GM06990 (cell line): ENCODE data around the gene MAP3K7CL.

ENCODE experiments used
- DNase-seq: peaks from one replicate; pipeline ENCODE4 v3.0.0-alpha.2; 2011; ENCODE audit not compliant: insufficient read length; ENCODE audit errors: extremely low read depth
- H3K27me3 ChIP-seq: replicated peaks from 2 replicates; pipeline ENCODE4 v1.6.0; 2011; ENCODE audit warnings: low read length; ENCODE audit not compliant: control insufficient read depth, insufficient read depth
- H3K36me3 ChIP-seq: 2 replicates; pipeline ENCODE4 v1.5.1; 2011; ENCODE audit warnings: low read length; ENCODE audit not compliant: control insufficient read depth, insufficient read depth
- H3K4me3 ChIP-seq: replicated peaks from 2 replicates; pipeline ENCODE4 v1.5.1; 2011; ENCODE audit warnings: low read depth, mild to moderate bottlenecking, control low read depth, low read length
- CTCF ChIP-seq: IDR thresholded peaks from 2 replicates; pipeline ENCODE4 v1.5.1; 2011; ENCODE audit warnings: low read length, control low read depth, mild to moderate bottlenecking, inconsistent platforms; ENCODE audit not compliant: insufficient read depth, poor library complexity, severe bottlenecking

Gene MAP3K7CL

GRCh38 chr21:29178926-29179325, 48.5 kb downstream of the MAP3K7CL start:
- no peaks in the 10 kb centered on the region for H3K27me3 ChIP-seq
- no peak overlapping the region for H3K4me3 ChIP-seq
- DNase-seq: no peak
- H3K36me3 ChIP-seq: no peaks in the 10 kb centered on the region
- TF ChIP-seq CTCF: no peak

- no peaks in the 10 kb centered on the region for H3K27me3 ChIP-seq
- no peak for TF ChIP-seq CTCF
- no peak for DNase-seq
- H3K4me3 ChIP-seq: no peak overlapping the region
- H3K36me3 ChIP-seq: no peaks in the 10 kb centered on the region
These were observed 49.1 kb downstream of the MAP3K7CL start for GRCh38 chr21:29179503-29179902.

- no peak for TF ChIP-seq CTCF
- Histone ChIP-seq H3K36me3 (no peaks in the 10 kb centered on the region), H3K27me3 (no peaks in the 10 kb centered on the region), H3K4me3 (peak overlapping the region; percentile 19; the same call in 1 of the 2 replicates)
- no peak for DNase-seq
These were observed 51.5 kb downstream of the MAP3K7CL start for GRCh38 chr21:29181799-29182470.

GRCh38 chr21:29182691-29183092, 52.2 kb downstream of the MAP3K7CL start:
- Histone ChIP-seq H3K36me3 (no peaks in the 10 kb centered on the region), H3K27me3 (no peaks in the 10 kb centered on the region), H3K4me3 (no peak overlapping the region)
- DNase-seq: no peak
- TF ChIP-seq CTCF: no peak

GRCh38 chr21:29184037-29184436, 53.6 kb downstream of the MAP3K7CL start:
- Histone ChIP-seq H3K36me3 (no peaks in the 10 kb centered on the region), H3K4me3 (no peak overlapping the region), H3K27me3 (no peaks in the 10 kb centered on the region)
- no peak for TF ChIP-seq CTCF
- no peak for DNase-seq

GRCh38 chr21:29185172-29185571, 54.7 kb downstream of the MAP3K7CL start:
- Histone ChIP-seq H3K4me3 (no peak overlapping the region), H3K36me3 (no peaks in the 10 kb centered on the region), H3K27me3 (no peaks in the 10 kb centered on the region)
- no peak for DNase-seq
- TF ChIP-seq CTCF: no peak
